ENCODE results near the gene RFNG. TPM values are rescaled to one million over a fixed set of nuclear protein-coding genes. Genes with fewer than 3 reads are reported as not detected.

The RFNG gene
- total RNA-seq, 1 donor = 33.3 TPM

DNA sequence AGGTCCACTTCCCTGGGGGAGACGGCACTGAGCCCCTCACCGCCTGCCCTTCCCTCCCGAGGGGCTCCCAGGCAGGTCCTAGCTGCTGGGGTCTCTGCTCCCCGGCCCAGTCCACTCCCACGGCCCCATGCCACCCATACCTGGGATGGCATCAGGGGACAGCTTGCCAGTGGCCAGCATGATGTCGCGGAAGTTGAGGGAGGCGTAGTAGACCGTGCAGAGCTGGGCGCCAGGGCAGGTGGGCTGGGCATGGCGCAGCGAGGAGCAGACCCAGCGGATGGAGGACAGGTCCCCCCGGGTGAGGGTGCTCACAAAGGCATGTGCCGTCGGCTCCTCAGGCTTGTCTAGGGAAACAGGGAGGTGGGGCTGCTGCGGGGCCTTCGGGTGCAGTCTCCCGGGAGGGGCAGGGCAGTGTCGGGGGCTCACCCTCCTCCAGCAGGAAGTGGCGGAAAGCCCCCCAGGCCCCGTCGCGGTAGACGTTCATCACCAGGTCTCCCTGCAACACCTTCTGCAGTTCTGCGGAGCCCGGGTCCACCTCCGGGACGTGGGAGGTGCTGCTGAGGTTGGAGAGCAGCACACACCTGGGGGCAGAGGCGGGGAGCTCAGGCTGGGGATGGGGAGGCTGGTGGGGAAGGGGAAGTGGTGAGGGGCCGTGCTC, 32.9 kb upstream of the RFNG start:
- H3K4me3 ChIP-seq (ENCODE audit: low read depth, low read length) = no peak overlapping the region
- TF ChIP-seq, protein P1, sequence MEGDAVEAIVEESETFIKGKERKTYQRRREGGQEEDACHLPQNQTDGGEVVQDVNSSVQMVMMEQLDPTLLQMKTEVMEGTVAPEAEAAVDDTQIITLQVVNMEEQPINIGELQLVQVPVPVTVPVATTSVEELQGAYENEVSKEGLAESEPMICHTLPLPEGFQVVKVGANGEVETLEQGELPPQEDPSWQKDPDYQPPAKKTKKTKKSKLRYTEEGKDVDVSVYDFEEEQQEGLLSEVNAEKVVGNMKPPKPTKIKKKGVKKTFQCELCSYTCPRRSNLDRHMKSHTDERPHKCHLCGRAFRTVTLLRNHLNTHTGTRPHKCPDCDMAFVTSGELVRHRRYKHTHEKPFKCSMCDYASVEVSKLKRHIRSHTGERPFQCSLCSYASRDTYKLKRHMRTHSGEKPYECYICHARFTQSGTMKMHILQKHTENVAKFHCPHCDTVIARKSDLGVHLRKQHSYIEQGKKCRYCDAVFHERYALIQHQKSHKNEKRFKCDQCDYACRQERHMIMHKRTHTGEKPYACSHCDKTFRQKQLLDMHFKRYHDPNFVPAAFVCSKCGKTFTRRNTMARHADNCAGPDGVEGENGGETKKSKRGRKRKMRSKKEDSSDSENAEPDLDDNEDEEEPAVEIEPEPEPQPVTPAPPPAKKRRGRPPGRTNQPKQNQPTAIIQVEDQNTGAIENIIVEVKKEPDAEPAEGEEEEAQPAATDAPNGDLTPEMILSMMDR (IDR thresholded peaks at IDR 0.05; ENCODE audit: insufficient read depth, low read length) = no peak
- DNase-seq (ENCODE audit: low read depth) = no peak

DNA sequence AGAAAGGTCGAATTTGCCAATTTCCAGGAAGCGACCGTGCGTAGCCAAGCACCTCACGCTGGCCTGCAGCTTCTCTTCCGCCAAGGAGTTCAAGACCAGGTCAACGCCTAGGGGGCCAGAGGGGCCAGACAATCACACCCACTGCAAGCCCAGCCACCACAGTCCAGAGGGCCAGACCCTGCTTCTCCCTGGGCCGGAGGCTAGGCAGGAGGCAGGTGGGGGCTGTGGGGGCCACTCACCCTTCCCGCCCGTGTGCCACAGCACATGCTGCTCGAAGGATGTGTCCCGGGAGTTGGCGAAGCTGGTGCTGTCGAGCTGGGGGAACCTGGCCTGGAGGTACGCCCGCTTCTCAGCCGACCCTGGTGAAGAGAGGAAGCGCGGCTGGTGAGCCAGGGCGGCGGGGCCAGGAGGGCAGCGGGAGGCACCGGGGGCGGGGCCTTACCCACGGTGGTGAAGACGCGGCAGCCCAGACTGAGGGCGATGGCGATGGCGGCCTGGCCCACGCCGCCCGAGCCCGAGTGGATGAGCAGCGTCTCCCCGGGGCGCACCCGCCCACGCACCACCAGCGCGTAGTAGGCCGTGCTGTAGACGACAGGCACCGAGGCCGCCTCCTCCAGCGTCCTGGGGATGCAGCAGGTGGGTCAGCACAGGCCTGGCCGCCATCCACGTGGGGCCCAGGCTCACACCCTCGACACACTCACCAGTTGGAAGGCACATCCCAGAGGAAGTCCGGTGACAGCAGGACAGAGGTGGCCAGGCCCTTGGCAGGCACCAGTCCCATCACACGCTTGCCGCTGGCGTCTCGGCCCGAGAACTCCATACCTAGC, 32.1 kb upstream of the RFNG start:
- no peak for DNase-seq (ENCODE audit: low read depth)
- H3K4me3 ChIP-seq (ENCODE audit: low read depth, low read length) = no peak overlapping the region
- TF ChIP-seq, protein P1 (IDR thresholded peaks at IDR 0.05; ENCODE audit: insufficient read depth, low read length) = no peak

DNA sequence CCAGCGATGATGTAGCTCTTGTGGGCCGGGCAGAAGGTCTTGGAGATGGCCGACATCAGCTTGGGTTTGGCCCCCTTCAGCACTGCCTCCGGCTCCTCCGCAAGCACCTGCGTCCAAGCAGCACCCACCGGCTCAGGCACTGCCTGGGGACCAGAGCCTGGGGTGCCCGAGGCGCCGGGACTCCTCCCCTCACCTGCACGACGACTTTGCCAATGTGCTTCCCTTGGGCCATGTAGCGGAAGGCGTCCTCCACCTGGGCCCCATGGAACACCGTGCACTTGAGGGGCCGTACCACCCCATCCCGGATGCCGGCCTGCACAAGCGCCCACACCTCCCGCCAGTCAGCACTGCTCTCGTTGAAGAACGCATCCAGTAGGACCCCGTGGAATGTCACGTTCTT, 31.4 kb upstream of the RFNG start:
- no peak for DNase-seq (ENCODE audit: low read depth)

DNA sequence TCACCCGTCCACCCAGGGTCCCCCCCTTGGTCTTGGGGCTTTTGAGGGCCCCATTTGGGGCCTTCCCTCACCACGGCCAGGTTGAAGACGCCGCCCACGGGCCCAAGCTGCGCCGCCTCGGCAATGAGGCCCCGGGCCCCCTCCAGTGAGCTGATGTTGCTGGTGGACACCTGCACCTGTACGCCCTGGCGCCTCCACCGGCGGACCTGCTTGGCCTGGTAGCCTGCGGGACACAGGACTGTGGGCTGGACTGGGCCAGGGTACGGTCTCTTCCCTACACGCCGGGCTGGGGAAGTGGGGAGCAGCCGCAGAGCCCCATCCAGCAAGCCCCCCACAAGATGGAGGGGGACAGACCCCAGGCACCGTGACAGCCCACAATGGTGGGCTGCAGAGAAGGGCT, 30.8 kb upstream of the RFNG start:
- H3K4me3 ChIP-seq (ENCODE audit: low read depth, low read length) = no peak overlapping the region
- TF ChIP-seq, protein P1 (IDR thresholded peaks at IDR 0.05; ENCODE audit: insufficient read depth, low read length) = no peak
- DNase-seq (ENCODE audit: low read depth) = no peak

More for the DNA sequence above, 31.4 kb upstream of the RFNG start:
- TF ChIP-seq, protein P1 (IDR thresholded peaks at IDR 0.05; ENCODE audit: insufficient read depth, low read length) = no peak
- H3K4me3 ChIP-seq (ENCODE audit: low read depth, low read length) = no peak overlapping the region

DNA sequence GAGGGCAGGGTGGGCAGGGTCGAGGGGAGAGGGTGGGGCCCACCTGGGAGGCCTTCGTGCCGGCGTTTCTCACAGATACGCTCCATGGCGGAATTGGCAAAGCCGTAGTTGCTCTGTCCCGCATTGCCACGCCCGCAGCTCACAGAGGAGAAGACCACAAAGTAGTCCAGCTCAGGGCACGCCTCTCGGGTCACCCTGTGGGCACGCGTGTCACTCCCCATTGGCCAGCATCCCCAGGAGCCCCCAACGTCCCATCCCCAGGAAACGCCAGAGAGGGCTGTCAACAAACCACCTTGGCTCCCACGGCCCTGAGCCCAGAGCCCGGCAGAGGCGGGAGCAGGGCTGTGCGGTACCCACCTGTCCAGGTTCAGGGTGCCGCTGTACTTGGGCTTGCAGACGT, 30.4 kb upstream of the RFNG start:
- TF ChIP-seq, protein P1 (IDR thresholded peaks at IDR 0.05; ENCODE audit: insufficient read depth, low read length) = no peak
- H3K4me3 ChIP-seq (ENCODE audit: low read depth, low read length) = no peak overlapping the region
- no peak for DNase-seq (ENCODE audit: low read depth)

DNA sequence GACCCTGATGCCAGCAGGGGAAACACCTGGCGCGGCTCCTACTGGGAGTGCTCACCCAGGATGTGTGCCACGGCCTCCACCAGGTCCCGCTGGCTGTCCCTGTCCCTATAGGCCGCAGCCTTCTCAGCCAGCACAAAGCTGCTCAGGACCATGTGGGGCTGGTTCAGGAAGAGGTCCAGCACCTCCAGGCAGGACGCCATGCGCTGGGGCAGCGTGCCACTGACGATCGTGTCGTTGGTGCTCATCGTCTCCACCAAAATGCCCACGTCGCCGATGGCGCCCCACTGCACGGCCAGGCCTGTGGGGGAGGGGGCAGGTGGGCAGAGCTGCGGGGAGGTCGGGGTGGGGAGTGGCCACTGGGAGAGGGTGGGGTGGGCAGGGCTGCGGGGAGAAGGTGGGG, 29.9 kb upstream of the RFNG start:
- no peak for DNase-seq (ENCODE audit: low read depth)
- H3K4me3 ChIP-seq (ENCODE audit: low read depth, low read length) = no peak overlapping the region
- TF ChIP-seq, protein P1 (IDR thresholded peaks at IDR 0.05; ENCODE audit: insufficient read depth, low read length) = no peak
